Glomerular endothelial cell (primary cell): ENCODE results near the gene RNASE8. TPM values are rescaled to one million over a fixed set of nuclear protein-coding genes. Genes with fewer than 3 reads are reported as not detected.
"Not testable (repeated sequence)": the region's sequence is repeated elsewhere in the genome, so short reads cannot be mapped to it uniquely, and the experiment has no call there.

Source experiments
- DNase-seq: peaks from one replicate; pipeline ENCODE4 v3.0.0-alpha.2; 2011; ENCODE audit warnings: low read depth, low spot score; ENCODE audit errors: extremely low read depth
- total RNA-seq: library from RNA; depleted of rRNA; stranded (reverse); fragments of >200 nt; gene quantifications from 2 replicates; pipeline ENCODE4 v1.2.3, GENCODE V29; 2015

Gene RNASE8, protein sequence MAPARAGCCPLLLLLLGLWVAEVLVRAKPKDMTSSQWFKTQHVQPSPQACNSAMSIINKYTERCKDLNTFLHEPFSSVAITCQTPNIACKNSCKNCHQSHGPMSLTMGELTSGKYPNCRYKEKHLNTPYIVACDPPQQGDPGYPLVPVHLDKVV
- not detected in 2 replicates for total RNA-seq

DNA sequence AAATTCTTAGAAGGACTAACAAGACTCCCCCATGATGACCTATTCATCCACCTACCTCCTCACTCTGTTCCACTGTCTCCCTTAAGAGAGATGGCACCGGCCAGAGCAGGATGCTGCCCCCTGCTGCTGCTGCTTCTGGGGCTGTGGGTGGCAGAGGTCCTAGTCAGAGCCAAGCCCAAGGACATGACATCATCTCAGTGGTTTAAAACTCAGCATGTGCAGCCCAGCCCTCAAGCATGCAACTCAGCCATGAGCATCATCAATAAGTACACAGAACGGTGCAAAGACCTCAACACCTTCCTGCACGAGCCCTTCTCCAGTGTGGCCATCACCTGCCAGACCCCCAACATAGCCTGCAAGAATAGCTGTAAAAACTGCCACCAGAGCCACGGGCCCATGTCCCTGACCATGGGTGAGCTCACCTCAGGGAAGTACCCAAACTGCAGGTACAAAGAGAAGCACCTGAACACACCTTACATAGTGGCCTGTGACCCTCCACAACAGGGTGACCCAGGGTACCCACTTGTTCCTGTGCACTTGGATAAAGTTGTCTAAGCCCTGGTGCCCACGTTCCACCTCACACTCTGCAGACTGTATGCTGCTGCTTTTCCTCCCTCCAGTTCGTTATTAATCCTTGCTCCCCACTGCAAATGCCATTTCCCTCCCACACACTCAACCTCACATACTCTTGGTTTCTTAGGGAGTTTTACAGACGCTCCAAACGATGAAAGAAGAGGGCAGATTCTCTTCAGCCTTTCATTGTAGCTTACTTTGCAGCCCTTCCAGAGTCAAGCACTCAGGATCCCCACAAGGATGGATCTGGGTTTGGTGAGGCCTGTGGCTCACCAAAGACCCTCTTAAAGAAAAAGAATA is at the start of gene RNASE8:
Gene RNASE8 (plus strand): TSS at position 20 of the 873 bp plus-strand sequence. CDS start 71 bp downstream, at position 91.
- DNase-seq = no peak

DNA sequence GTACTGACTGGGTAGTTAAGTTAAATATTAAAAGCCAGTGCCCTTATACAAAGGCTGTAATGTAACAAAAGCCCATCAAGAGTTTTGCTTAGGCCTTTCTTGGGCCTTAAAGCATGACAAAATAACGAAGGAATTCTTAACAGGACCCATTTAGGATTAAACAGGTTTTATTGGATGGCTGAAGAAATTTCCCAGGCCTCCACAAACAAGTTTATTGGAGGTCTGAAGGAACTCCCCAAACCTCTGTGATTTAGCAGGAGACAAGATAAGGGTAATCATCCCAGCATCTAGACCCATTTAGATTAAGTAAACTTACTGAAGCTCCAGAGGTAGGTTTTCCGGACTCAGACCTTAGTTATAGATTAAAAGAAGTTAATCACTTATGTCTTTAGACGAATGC is 47.9 kb upstream of the RNASE8 start:
- DNase-seq = not testable (repeated sequence)

DNA sequence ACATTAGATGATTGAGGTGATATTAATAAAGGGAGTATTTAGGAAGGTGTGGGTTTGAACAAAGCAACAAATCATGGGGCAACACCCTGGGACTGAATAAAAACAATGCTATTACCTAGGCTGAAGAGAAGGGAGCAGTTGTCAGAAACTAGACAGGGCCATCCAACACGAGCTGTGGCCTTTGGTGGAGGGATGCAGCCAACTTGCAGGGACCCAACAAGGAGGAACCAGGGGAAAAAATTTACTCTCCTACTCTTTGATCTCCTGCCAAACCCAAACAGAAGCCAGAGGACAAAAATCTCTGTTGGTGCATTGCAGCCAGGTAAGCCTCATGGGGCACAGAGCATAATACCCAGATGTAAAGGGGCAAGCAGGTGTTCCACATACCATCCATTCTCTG is 46.5 kb upstream of the RNASE8 start:
- no peak for DNase-seq

DNA sequence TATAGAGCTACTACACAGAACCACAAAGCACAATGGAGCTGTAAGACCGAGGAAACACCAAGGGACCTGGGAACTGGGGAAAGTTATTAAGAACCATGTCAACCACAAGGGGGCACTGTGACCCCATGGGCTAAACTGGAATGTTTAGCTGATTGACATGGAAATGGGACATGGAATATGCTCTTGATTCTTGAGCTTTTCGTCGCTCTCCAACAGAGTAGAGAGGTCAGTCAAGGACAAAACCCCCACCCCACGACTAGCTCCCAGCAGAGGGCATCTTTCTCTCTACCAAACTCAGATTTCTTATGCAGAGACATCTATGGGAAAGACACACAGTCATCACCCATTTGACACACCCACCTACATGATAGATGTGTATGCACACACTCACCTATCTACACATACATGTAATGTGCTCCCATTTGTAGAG is 42.8 kb upstream of the RNASE8 start:
- peak; percentile 72 for DNase-seq

DNA sequence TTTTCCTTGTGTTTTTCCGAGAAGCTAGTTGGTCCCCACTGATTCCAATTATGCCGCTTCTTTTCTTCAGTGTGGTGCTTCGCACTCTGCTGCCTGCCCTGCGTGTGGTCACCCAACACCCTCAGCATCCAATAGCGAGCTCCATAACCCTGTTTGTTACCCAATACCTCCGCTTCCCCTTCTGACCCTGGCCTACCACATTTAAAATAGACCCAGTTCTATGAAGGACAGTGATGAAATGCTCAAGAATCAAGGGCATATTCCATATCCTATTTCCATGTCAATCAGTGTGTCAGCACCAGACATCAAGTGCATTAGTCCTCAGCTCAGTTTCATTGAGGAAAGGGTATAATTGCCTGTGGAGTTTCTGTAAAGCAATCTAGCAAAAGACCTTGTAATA is 42.3 kb upstream of the RNASE8 start:
- no peak for DNase-seq

DNA sequence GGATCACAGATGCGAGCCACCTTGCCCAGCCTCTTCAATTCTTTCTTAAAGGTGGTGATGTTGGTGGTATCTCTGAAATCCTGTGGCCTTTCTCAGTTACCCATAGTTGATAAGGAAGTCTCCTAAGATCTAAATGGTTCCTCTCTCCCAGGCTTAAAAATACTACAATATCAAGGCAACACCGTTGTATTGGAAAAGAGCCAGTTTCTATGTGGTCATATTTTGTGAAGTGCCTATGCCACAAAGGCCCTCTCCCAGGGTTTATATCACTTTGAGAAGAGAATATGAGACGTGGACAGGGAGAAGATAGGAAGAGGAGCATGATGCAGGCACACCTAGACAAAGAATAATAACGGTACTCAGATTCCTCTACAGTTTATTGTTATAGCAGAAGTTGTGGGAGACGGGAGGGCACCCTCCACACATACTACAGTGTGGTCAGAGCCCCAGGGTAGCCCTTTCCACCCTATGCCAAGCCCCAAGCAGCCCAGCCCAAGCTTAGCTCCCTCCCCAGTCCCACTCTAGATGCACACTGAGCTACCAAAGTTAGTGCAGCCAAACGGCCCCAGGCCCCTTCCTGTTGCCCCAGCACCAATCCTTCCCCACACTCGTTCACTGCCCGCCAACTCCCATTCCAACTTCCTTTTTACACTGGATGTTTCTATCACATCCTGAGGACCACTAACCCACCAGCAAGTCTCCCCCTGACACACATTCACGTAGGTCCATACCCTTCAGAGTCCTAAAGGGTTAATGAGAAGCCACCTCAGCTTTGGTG is 41.0 kb upstream of the RNASE8 start:
- DNase-seq = no peak

DNA sequence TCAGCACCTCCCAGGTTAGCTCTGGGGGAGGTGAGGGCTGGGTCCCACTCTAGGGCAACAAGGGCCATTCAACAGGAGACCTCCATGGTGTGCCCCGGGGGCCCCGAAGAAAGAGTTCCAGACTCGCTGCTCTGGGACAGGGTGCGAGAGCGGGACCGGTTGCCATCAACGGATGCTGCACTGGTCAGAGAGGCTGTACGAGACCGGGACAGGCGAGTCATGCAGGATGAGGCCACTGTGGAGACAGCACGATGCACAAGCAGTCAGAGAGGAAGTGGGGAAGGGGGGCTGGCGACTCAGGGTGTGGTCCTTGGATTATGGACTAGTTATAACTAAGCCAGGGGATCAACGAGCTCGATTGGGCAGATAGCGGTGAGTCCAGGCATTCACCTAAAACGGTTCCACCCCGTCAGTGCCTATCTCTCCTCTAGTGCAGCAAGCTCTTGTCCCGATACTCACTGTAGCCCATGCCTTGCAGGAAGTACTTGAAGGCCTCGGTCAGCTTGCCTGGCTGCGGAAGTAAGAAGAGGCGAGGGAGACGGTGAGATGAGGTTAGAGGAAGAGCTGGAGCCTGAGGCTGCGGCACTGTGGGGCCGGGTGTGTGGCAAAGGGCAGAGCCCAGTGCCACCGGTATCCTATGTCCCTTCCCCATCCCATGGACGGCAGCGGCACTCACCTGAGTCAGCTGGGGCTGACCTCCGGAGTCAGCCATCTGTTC is 39.9 kb upstream of the RNASE8 start:
- no peak for DNase-seq

DNA sequence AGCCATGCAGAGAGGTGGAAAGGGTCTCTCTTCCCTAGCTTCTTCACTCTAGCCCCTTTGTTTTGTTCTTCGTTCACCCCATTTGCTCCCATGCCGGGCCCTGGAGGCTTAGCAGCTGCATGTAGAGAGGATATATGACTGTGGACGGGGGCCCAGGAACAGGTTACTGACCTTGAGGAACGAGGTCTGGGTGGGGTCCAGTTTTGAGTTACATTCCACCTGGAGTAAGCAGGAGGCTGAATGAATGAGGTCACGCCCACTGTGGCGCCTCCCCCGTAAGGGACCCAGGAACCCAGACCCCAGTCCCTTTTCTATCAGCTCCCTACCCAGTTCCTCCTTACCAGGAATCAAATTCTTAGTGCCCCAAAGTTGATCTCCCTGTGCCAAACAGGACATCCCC is 39.3 kb upstream of the RNASE8 start:
- DNase-seq = no peak

DNA sequence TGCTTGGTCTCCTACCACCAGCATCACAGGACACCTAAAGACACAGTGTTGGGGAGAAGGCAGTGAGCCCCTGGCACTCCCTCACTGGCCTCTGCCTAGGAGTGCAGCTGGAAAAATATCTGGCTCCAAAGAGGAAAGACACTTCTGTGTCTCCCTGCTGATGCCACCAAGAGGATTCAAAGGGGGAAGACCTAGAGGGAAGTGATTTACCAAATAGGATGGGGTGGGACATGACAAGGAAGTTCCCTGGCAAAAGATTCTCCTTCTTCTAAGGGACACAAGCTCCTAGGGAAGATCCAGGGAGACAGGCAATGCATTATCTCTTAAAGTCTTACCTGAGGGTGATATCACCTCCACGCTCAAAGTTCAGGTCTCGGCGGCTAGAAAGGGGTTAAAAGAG is 38.8 kb upstream of the RNASE8 start:
- no peak for DNase-seq

DNA sequence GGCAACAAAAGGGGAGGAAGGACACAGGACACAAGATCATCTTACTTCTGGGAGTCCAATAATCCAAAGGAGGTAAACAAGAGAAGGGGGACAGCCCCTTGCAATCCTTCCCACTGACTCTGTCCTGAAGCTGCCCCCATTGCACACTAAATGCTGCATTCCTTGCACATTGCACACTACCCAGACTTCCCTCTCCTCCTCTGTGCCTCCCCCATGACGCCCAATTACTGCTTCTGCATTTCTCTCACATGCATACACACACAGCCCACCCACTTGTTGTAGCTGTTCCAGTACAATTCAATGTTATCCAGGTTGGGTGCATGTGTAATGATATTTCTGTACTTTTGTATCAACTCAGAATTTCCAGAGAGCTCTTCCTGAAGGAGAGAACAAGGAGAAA is 38.3 kb upstream of the RNASE8 start:
- DNase-seq = no peak

DNA sequence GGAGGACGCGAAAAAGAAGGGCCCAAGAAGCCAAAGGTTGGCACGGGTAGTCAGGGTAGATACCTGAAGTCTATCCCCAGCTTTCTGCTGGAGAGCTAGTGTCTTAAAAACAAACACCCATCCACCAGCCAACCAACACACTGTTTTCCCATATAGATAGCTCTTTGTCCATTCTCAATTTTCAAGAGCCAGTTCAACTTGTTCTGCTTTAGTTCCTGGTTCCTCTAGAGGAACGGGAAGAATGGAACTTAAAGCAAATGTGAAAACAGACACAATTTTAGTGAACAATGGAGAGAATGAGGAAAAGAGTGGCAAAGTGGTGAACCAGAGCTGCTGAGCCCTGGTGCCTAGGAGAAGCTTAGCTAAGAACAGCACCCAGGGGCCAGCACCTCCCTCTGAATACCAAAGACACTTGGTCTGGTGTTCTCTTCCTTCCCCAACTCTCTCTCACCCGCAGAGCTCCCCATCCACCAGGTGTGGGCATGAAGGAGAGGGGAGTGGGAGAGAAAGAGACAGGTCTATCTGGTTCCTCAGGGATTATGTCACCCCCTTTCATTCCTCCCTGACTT is 36.6 kb upstream of the RNASE8 start:
- no peak for DNase-seq

DNA sequence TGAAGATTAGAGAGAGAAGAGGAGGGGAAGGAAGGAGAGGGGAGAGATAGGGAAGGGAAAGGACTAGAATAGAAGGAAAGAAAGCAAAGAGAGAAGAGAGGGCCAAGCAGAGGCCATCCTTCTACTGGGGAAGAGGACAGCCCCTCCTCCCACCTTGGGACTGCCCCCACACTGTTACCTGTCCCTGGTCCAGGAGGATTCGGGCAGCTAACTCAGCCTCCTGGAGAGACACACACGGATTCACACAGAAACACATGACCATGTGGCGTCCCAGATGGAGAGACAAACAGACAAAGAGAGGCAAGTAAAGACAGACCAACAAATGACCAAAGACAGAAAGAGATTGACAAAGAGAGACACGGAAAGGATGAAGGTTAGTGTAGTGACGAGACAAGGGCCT is 34.9 kb upstream of the RNASE8 start:
- DNase-seq = no peak

DNA sequence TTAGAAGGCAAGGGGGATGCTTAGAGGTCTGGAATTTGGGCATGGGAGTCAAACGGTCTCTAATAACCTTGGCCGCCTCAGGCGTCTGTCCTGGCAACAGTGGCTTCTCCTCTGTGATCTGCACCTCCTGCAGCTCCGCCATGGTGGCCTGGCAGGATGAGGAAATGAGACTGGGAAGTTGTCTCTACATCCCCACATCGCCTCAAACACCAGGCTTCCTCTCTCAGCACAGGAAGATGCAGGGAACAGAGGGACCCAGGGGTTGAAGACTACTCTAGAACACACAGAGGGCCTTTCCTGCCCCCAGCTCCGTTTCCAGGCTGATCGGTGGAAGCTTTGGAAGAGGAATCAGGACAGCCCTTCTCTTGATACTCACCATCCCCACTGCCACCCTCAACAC is 34.4 kb upstream of the RNASE8 start:
- no peak for DNase-seq

DNA sequence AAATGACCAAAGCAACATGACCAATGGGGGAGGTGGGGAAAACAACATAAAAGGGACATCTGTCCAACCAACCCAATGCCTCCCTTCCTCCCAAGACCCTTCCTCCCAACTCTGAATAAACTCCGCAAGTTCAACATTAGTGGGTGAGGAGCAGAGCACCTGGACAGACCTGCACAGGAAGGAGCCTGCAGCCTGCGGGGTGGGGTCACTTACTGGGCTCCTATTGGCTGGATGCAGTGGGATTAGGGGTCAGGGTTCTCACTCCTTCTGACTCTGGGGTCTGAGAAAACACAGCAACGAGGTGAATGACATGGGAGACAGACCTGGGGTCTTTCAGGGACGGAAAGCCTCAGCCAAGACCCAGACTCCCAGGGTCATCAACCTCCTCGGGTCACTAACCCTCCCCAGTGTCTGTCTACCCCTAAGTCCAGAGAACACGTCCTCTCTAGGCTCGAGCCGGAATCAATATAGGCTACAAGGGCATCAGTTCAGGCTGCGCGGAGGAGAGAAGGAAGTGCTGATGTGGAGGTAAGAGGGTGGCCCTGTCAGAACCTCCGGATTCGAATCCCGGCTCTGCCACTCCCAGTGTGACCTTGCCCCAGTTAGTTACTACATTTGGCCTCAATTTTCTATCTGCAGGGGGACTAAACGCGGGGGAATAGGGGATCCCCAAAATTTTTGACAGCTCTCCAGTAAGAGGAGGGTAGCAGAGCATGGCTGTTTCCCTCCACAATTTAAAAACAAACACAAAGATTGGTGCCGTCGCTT is 33.6 kb upstream of the RNASE8 start:
- DNase-seq = no peak

DNA sequence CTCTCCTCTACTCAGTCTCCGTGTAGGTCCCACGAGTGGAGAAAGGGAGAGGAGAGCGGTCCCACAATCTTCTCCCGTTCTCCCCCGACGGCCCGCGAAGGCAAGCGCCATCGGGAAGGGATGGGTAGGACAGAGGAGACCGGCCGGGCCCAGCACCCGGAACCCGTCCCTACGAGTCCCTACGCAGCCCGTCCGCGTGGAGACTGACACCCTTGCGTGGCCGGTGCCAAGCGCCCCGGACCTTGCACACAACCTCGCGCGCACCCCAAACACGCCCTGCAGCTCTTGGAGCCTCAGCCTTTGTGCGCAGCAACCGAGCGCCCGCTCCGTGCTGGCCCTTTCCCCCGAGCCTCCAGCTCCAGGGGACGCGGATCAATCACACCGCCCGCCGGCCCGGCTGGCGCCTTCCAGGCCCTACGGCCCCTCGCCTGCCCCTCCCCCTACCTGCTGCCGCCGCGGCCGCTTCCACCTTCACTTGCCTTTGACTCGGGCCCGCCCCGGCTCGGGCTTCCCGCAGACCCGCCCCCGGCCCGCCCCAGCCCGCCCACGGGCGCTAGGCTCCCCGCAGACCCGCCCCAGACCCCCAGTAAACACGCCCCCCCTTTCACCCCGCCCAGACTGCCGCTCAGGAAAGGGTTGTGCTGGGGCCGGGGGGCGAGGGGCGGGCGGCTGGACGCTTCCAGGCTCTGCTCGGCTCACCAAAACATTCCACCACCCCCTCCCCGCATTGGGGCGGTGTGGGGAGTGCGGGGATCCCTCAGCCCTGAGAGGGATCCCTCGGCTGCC is 32.8 kb upstream of the RNASE8 start, which contains the start of gene NDRG2:
Gene NDRG2 (minus strand): TSS at position 477 of the 786 bp plus-strand sequence. CDS start 1,746 bp downstream, outside the sequence.
- no peak for DNase-seq

DNA sequence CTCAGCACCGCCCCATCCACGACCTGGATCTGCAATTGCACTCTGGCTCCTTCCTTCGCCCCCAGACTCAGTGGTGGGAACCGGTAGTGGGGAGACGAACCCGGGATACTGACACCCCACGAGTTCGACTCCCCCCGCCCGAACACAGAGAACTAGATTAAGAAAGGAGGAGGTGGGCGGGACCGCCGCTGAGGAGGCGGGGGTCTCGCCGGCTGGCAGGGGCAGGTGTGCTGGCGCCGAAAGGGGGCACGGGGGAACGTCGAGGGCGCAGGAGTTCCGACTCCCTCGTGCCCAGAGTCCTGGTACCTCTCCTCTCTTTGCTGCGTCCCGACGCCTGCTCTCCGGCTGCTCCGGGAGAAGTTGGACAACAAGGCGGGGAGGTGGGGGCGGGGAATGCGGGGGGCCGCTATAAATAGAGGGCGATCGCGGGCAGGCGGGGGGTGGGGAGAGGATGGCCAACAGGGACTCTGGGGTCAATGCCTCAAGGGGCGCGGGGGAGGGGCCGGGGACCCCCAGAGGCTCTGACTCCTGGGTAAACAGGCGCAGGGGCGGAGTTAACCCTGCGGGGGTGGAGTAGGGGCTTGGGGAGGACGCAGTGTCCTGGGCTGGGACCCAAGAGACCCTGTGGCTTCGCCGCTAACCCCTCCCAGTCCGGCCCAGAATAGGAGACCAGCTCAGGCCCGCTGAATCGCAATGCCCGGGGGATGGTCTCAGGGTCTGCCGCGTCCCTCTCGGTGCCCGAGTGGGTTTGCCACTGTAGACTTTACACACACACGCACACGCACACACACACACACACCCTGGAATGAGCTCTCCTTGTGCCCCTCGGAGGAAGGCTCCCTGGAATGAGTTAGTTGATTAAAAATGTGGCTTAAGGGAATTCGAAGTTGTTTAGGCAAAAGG is 32.0 kb upstream of the RNASE8 start:
- DNase-seq = no peak

DNA sequence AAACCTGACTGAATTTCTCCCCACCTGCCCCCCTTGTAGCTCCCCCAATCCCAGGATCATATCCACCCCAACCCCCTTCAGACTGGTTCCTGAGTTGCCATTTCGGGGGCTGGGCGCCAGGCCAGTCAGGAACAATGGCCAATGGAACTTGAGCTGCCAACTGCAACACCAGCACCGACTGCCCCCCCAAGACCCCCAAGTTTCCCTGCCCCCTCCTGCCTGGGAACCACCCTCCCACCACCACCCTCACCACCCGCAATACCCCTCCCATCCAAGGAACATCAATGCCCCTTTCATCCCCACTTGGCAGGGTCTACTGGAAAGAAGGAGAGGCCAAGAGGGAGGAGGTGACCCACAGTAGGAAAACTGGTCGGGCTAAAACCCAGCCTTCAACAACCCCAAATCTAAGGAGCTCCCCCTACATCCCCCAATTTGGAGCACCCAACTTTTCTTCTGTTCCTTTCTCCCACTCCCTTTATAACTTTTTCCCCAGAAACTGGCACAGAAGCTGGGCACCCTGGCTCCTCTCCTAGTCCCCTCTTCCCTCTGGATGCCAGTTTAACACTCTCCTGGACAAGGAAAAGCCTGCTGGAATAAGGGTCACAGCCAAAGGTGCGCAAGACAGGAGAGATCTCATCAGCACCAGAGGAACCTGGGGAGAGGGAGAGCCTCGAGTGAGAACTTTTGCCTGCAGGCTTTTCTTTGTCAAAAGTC is 31.2 kb upstream of the RNASE8 start:
- no peak for DNase-seq
